Retinal pigment epithelial cell (primary cell): ENCODE data around the gene CFAP61.

Source experiments
- DNase-seq: peaks from one replicate; pipeline ENCODE4 v3.0.0-alpha.2; 2010; ENCODE audit warnings: low read depth
- H3K4me3 ChIP-seq: 2 replicates; pipeline ENCODE4 v1.5.1; 2011; ENCODE audit warnings: mild to moderate bottlenecking, low read length, control low read depth, moderate library complexity
- CTCF ChIP-seq: conservative IDR thresholded peaks from 2 replicates; pipeline ENCODE4 v1.5.1; 2011; ENCODE audit warnings: low read depth, low read length, control low read depth, inconsistent platforms

The CFAP61 gene

GRCh38 chr20:20201639-20202038, 149.3 kb downstream of the CFAP61 start:
- no peak for DNase-seq
- no peak overlapping the region for H3K4me3 ChIP-seq
- TF ChIP-seq CTCF, result no peak

GRCh38 chr20:20202768-20203167, 150.4 kb downstream of the CFAP61 start:
- no peak for TF ChIP-seq CTCF
- no peak for DNase-seq

GRCh38 chr20:20203784-20204183, 151.5 kb downstream of the CFAP61 start:
- no peak for TF ChIP-seq CTCF
- H3K4me3 ChIP-seq, result no peak overlapping the region
- DNase-seq, result no peak

More at GRCh38 chr20:20202768-20203167, 150.4 kb downstream of the CFAP61 start:
- no peak overlapping the region for H3K4me3 ChIP-seq

GRCh38 chr20:20204256-20204655, 151.9 kb downstream of the CFAP61 start:
- TF ChIP-seq CTCF, result no peak
- no peak for DNase-seq
- H3K4me3 ChIP-seq, result no peak overlapping the region

GRCh38 chr20:20205141-20205861, 153.0 kb downstream of the CFAP61 start:
- TF ChIP-seq CTCF, result no peak
- DNase-seq, result no peak
- H3K4me3 ChIP-seq, result no peak overlapping the region

- no peak for DNase-seq
- TF ChIP-seq CTCF, result no peak
- no peak overlapping the region for H3K4me3 ChIP-seq
These were observed 153.5 kb downstream of the CFAP61 start for GRCh38 chr20:20205862-20206236.

- no peak overlapping the region for H3K4me3 ChIP-seq
- no peak for DNase-seq
- no peak for TF ChIP-seq CTCF
These were observed 154.5 kb downstream of the CFAP61 start for GRCh38 chr20:20206788-20207187.
